Glutamatergic neuron (in vitro differentiated cells): ENCODE measurements around the gene PHACTR3. TPM values are rescaled to one million over a fixed set of nuclear protein-coding genes. Genes with fewer than 3 reads are reported as not detected.

Experiments used
- DNase-seq: peaks from one replicate; pipeline ENCODE4 v3.0.0; 2022
- H3K27ac Mint-ChIP-seq: one replicate; pipeline ENCODE4 v1.8.0; 2020; ENCODE audit warnings: mild to moderate bottlenecking, mixed read lengths, inconsistent platforms; ENCODE audit not compliant: unreplicated experiment
- H3K27me3 Mint-ChIP-seq: one replicate; pipeline ENCODE4 v1.8.0; 2020; ENCODE audit warnings: mild to moderate bottlenecking, moderate library complexity, mixed read lengths, inconsistent platforms; ENCODE audit not compliant: unreplicated experiment
- H3K36me3 Mint-ChIP-seq: one replicate; pipeline ENCODE4 v1.8.0; 2020; ENCODE audit warnings: mild to moderate bottlenecking, mixed read lengths, inconsistent platforms; ENCODE audit not compliant: unreplicated experiment
- H3K4me1 Mint-ChIP-seq: one replicate; pipeline ENCODE4 v1.8.0; 2020; ENCODE audit warnings: mild to moderate bottlenecking, low read depth, mixed read lengths, inconsistent platforms; ENCODE audit not compliant: unreplicated experiment
- H3K4me3 Mint-ChIP-seq: one replicate; pipeline ENCODE4 v1.8.0; 2020; ENCODE audit warnings: mild to moderate bottlenecking, mixed read lengths, inconsistent platforms; ENCODE audit not compliant: unreplicated experiment
- H3K9me3 Mint-ChIP-seq: one replicate; pipeline ENCODE4 v1.8.0; 2020; ENCODE audit warnings: mild to moderate bottlenecking, moderate library complexity, mixed read lengths, inconsistent platforms; ENCODE audit not compliant: unreplicated experiment
- total RNA-seq: library from RNA; stranded (reverse); fragmentation: NEBNext Ultra II Directional; extraction: Animal tissue kit (Norgen Biotek cat#: 25700); gene quantifications from one replicate; pipeline ENCODE4 v1.2.1, GENCODE V29; 2021; ENCODE audit not compliant: unreplicated experiment
- TF ChIP-seq, protein P1 (sequence below): fragments of 200-600 bp; sonication (generic); IDR thresholded peaks from one replicate; pipeline ENCODE4 v1.5.0; 2021; ENCODE audit not compliant: partially characterized antibody, unreplicated experiment

PHACTR3 gene
- total RNA-seq, 1 donor from 2014 or later, result 37.0 TPM

DNA sequence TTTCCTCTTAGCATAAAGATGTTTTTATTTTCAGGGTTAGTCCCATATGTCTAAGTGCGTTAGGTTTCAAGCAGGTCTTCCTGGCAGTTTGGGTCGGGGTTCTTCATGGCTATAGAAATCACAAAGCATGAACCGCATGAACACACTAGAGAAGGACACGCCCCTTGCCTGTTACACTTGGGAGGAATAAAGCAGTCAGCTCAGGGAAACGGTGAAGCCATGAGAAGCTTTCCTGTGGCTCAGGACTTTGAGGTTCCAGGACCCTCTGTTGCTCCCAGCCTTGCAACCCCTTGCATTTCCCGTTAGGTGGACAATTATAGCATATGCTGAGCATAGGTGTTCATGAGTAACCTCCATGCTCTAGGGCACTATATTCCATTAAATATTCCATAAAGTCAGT lies 232.4 kb downstream of the PHACTR3 start:
- Mint-ChIP-seq H3K9me3 (peaks cover 2% of the 10 kb centered on the region), H3K4me1 (peaks cover 37% of the 10 kb centered on the region), H3K36me3 (no peaks in the 10 kb centered on the region), H3K27ac (no peak overlapping the region), H3K27me3 (no peaks in the 10 kb centered on the region), H3K4me3 (peak overlapping the region; percentile 23)
- DNase-seq, result no peak
- TF ChIP-seq, protein P1, sequence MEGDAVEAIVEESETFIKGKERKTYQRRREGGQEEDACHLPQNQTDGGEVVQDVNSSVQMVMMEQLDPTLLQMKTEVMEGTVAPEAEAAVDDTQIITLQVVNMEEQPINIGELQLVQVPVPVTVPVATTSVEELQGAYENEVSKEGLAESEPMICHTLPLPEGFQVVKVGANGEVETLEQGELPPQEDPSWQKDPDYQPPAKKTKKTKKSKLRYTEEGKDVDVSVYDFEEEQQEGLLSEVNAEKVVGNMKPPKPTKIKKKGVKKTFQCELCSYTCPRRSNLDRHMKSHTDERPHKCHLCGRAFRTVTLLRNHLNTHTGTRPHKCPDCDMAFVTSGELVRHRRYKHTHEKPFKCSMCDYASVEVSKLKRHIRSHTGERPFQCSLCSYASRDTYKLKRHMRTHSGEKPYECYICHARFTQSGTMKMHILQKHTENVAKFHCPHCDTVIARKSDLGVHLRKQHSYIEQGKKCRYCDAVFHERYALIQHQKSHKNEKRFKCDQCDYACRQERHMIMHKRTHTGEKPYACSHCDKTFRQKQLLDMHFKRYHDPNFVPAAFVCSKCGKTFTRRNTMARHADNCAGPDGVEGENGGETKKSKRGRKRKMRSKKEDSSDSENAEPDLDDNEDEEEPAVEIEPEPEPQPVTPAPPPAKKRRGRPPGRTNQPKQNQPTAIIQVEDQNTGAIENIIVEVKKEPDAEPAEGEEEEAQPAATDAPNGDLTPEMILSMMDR, result no peak

DNA sequence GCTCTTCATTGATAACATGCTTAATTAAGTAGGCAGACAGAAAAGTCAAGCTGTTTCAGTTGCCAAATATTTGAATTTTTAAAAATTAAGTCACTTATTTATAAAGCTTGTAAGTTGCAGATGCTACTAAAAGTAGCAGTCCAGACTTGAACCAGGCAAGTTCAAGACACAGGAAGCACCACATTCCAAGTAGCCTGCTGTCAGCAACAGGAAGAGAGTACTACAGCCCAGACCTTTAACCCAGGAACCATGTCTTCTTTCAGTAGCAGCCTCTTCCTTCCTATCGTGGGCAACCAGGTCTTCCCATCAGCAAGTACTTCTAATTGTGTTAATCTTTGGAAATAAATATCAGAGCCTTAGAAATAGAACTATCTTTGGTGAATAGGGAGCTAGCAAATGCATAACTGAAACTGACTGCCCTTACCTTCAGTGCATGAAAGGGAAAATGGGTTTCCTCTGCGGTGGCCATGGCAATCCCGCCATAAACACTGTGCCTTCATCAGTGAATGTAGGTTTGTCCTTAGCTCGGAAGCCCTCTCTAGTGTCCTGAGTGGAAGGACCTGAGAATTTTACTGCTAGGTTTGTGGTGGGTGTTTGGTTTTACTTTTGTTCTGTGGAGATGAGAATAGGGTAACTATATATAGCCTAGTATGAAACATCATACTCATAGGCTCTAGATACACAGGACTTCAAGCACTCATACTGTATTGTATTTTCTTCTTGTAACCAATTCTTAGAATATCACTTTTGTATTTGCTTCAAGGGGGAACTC lies 233.5 kb downstream of the PHACTR3 start:
- peaks cover 1% of the 10 kb centered on the region for H3K27me3 Mint-ChIP-seq
- peaks cover 2% of the 10 kb centered on the region for H3K9me3 Mint-ChIP-seq
- no peak overlapping the region for H3K4me3 Mint-ChIP-seq
- no peaks in the 10 kb centered on the region for H3K36me3 Mint-ChIP-seq
- H3K27ac Mint-ChIP-seq, result no peak overlapping the region
- H3K4me1 Mint-ChIP-seq, result peaks cover 35% of the 10 kb centered on the region
- DNase-seq, result no peak
- TF ChIP-seq, protein P1, result no peak

DNA sequence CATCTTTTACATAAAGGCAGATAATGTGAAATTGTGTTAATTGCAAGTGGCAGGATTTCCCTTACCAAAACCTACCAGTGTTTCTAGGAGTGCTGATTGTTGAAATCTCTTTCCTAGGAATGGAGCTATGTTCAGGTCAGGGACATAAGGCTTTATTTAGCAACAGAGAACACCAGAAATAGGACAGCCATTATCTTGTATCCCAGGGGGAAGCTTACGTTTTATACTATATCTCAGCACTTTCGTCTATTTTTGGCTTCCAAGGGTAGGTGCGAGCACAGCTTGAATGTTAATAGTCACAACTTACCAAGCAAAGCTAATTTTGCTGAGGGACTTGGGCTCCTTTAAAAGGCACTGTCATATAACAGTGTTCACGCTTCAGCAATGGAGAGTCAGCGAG lies 235.1 kb downstream of the PHACTR3 start:
- peaks cover 34% of the 10 kb centered on the region for H3K4me1 Mint-ChIP-seq
- no peak for DNase-seq
- H3K4me3 Mint-ChIP-seq, result peak overlapping the region; percentile 26
- no peaks in the 10 kb centered on the region for H3K36me3 Mint-ChIP-seq
- no peak overlapping the region for H3K27ac Mint-ChIP-seq
- peaks cover 2% of the 10 kb centered on the region for H3K27me3 Mint-ChIP-seq
- peaks cover 2% of the 10 kb centered on the region for H3K9me3 Mint-ChIP-seq
- TF ChIP-seq, protein P1, result no peak

DNA sequence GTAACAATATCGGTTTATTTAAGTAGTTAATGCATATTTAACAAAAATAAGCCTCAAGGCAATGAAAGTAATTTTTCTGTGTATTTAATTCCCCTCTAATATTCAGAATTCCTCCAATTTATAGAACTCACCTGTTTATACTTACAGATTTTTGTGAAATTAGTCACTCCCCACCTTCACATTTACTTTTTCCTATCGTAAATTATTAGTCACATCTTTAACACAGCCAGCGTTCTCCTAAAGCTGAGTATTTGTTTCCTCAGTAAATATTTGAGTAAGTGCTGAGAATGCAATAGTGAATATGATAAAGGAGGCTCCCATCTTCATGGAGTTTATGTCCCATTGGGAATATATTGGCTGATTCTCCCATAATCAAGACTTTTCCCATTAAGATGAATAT lies 241.1 kb downstream of the PHACTR3 start:
- Mint-ChIP-seq H3K27me3 (peaks cover 2% of the 10 kb centered on the region), H3K27ac (no peak overlapping the region), H3K9me3 (no peaks in the 10 kb centered on the region), H3K4me3 (no peak overlapping the region), H3K36me3 (no peaks in the 10 kb centered on the region), H3K4me1 (no peaks in the 10 kb centered on the region)
- no peak for DNase-seq
- TF ChIP-seq, protein P1, result no peak

DNA sequence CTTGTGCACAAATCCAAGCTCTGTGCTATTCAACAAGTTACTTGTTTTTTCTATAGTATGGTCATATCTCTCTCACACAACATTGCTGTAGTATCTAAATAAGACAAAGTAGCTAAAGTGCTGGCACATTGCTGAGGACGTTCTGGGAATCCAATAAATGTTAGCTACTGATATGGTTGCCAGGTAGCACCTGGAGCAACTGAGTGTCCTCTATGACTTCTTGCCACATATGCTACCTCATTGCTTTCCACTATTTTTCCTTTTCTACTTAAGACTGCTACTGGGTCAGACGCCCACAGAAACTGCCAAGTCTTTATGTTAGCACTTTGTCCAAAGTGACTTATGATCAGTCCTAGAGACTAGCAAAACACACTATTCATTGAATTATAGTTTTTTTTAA lies 243.8 kb downstream of the PHACTR3 start:
- Mint-ChIP-seq H3K27me3 (no peaks in the 10 kb centered on the region), H3K27ac (no peak overlapping the region), H3K4me3 (no peak overlapping the region), H3K4me1 (no peaks in the 10 kb centered on the region), H3K9me3 (no peaks in the 10 kb centered on the region), H3K36me3 (no peaks in the 10 kb centered on the region)
- no peak for DNase-seq
- TF ChIP-seq, protein P1, result no peak
